Measurements from ENCODE around the gene PPP1R36.
"Not testable (repeated sequence)": the region's sequence is repeated elsewhere in the genome, so short reads cannot be mapped to it uniquely, and the experiment has no call there.

PPP1R36 gene

DNA sequence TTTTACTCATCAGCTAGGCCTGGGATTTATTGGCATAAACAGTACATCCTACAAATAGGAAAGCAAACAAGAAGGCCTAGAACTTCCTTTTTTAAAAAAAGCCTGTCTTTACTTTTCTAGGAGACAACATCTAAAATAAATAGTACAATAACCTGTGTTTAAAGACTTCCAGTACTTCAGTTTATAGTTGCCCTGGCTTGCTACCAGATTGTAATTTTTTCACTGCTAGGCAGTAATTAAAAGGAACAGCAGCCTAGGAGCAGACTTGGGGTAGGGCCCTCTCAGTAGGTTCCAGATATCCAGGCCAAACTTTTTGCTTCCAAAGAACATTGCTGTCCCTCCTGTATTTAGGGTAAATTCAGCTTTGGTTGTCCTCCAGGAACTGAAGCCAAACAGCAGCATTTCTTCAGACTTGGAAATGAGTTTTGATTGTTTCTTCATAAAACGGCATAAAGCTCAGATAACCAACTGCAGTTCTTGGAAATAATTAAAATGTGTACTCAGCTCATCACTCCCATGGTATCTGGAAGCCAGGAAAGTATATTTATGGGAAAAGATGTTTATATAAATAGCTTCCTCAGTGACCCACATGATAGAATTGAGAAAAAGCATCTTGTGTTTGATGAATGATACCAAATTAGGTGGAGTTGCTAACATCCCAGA is 61.7 kb downstream of the PPP1R36 start:
- in situ Hi-C loops (cut with MboI; ENCODE audit: low sequenced_read_pairs), result no loop called here

GRCh38 chr14:64612021-64612380 is 62.2 kb downstream of the PPP1R36 start:
- in situ Hi-C loops (cut with MboI; ENCODE audit: low sequenced_read_pairs), result no loop called here

GRCh38 chr14:64612971-64613666 is 63.4 kb downstream of the PPP1R36 start:
- in situ Hi-C loops (cut with MboI; ENCODE audit: low sequenced_read_pairs), result no loop called here

DNA sequence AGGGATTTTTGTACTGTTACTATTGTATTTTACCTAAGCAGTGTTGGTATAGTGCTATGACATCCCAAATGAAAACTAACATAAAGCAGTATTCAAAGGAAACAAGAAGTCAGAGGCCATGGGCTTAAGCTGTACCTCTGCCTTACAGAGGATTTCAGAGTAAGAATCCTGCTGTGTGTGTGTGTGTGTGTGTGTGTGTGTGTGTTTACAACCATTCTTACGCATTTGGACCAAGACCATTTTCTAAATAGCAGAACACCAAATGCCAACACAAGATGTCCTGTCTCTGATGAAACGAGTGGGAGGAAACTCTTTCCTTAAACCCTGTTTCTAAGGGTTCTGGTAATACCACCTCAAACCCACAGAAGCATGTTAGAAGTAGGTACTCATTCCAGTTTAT is 64.4 kb downstream of the PPP1R36 start:
- in situ Hi-C loops (cut with MboI; ENCODE audit: low sequenced_read_pairs), result no loop called here

DNA sequence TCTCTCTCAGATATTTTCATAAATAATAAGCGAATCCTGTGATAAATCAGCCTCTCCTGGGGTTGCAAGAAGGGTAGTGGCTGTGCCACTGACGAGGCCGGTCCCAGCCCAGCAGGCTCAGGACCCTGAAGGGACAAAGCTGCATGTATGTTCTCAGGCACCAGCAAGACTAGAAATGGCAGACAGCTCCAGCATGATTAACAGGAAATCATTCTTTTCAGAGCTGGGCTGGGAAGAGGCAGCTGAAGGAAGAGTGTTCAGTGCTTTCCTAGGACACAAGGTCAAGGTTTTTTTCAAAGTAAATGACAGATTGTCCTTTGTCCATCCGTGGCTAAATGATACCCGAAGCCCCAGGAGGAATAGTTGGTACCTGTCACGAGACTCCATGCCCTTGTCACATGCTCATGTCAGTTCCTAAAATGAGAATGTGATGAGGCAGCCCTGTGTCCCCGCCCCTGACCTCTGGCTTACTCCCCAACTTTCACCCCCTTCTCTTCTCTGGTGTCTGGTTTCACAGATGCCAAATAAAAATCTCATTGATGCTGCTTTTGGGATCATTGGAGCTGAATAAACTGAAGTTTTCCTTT is 65.1 kb downstream of the PPP1R36 start:
- in situ Hi-C loops (cut with MboI; ENCODE audit: low sequenced_read_pairs), result no loop called here

- in situ Hi-C loops (cut with MboI; ENCODE audit: low sequenced_read_pairs), result not testable (repeated sequence)
Observed at GRCh38 chr14:64617872-64618408, 68.2 kb downstream of the PPP1R36 start.

GRCh38 chr14:64620910-64621309 is 71.1 kb downstream of the PPP1R36 start:
- in situ Hi-C loops (cut with MboI; ENCODE audit: low sequenced_read_pairs), result no loop called here

DNA sequence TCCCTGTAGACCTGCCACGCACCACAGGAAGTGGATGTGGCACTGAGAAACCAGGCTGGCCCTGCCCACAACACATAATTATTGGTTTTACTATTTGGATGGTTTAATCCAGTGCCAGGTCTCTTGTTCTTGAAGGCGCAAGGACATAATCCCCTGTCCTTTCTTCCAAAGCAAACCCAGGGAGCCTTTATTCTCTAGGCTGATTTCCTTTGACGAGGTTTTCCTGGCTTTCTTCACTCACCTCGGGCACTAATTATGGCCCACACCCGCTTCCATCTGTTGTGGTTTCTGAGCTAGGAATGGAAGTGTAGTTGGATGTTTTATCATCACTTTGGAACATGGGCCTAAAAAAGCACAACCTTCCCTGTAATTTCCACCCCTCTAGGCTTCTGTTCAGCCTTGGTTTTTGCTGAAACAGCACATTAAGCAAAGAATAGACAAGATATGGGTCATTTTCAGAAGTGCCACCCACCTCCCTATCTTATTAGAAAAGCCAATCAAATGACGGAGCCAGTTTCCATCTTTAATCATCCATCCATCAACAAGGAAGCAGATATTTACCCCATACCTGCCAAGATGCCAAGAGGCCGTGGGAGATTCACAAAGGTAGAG is 73.9 kb downstream of the PPP1R36 start:
- in situ Hi-C loops (cut with MboI; ENCODE audit: low sequenced_read_pairs), result no loop called here

- in situ Hi-C loops (cut with MboI; ENCODE audit: low sequenced_read_pairs), result no loop called here
Observed at GRCh38 chr14:64625386-64626232, 75.8 kb downstream of the PPP1R36 start.

DNA sequence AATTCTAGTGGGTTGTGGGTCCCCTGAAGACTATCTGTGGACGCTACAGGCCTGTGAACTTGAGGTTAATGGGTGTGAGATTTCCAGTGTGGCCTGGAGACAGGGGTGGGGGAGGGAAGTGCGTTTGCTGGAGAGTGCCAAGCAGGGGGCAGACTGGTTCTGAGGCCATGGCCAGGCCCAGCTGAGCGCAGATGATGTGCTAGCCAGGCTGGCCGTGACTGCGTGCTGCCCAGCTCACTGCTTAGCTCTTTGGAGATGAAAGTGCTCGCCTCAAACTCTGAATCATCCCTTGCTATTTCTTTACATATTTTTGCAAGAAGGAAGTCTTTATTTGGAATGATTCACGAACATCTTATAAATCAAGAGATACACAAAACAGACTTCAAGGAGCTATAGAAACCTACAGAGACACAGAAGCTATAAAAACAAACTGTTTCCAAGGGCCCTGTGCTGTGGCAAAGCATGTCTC is 79.2 kb downstream of the PPP1R36 start:
- in situ Hi-C loops (cut with MboI; ENCODE audit: low sequenced_read_pairs), result no loop called here

DNA sequence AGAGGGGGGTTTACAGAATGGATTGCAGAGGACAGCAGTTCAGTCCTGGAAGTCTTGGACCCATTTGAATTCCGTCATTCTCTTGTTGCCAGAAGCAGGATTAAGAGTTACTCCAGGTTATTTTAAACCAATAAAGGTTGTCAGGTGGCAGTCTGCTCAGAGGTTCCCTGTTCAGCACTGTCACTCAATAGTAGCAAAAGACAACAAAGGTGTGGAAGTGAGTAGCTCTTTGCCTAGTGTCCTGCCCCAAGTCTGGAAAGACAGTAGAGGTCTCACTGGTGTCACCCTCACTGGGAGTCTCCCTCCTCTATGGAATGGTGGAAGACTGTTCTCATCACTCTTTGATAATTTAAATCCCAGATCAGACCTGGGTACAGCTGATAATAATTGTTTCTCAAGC is 81.0 kb downstream of the PPP1R36 start:
- in situ Hi-C loops (cut with MboI; ENCODE audit: low sequenced_read_pairs), result no loop called here

DNA sequence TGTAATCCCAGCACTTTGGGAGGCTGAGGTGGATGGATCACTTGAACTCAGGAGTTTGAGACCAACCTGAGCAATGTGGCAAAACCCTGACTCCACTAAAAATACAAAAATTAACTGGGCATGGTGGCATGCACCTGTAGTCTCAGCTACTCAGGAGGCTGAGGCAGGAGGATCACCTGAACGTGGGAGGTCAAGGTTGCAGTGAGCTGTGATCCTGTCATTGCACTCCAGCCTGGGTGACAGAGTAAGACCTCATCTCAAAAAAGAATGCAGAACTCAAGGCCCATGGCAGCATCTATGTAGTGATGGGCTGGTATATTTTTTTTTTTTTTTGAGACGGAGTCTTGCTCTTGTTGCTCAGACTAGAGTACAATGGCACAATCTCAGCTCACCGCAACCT is 81.5 kb downstream of the PPP1R36 start:
- in situ Hi-C loops (cut with MboI; ENCODE audit: low sequenced_read_pairs), result not testable (repeated sequence)

DNA sequence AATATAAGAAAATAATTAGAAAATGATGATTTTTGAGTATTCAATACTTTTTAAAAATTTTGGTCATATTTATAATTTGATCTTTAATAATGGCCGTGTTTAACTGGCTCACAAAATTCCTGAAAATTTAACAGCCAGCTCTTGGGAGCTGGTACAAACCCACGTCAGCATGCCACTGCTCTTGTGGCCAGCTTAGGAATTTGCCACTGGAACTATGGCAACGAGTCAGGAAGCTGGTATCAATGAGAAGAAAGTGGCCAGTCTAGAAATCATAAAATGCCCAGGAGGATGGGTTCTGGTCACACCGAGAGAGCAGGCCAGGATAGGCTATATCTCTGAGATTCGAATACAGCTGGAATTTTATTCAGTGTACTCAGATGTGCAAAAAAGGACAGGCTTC is 82.3 kb downstream of the PPP1R36 start:
- in situ Hi-C loops (cut with MboI; ENCODE audit: low sequenced_read_pairs), result no loop called here

DNA sequence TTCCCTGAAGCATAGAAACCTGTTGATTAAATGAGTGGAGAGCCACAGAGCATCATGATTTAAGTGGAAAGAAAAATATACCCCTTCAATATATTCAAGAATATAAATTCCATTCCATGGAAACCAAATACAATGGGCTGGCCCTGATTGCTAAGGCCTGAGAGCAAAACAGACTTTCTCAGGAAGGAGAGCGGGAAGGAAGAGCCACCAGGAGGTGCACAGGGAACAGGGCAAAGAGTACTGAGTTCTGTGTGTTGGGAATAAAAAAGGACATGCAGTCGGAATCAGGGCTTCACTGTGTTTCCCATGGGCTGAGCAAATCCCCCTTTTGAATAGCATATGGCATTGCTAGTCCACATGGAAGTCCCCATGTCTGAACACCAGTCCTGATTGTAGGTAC is 84.8 kb downstream of the PPP1R36 start:
- in situ Hi-C loops (cut with MboI; ENCODE audit: low sequenced_read_pairs), result no loop called here

- in situ Hi-C loops (cut with MboI; ENCODE audit: low sequenced_read_pairs), result no loop called here
Observed at GRCh38 chr14:64636208-64636979, 86.6 kb downstream of the PPP1R36 start.

- in situ Hi-C loops (cut with MboI; ENCODE audit: low sequenced_read_pairs), result no loop called here
Observed at GRCh38 chr14:64636980-64637429, 87.2 kb downstream of the PPP1R36 start.

DNA sequence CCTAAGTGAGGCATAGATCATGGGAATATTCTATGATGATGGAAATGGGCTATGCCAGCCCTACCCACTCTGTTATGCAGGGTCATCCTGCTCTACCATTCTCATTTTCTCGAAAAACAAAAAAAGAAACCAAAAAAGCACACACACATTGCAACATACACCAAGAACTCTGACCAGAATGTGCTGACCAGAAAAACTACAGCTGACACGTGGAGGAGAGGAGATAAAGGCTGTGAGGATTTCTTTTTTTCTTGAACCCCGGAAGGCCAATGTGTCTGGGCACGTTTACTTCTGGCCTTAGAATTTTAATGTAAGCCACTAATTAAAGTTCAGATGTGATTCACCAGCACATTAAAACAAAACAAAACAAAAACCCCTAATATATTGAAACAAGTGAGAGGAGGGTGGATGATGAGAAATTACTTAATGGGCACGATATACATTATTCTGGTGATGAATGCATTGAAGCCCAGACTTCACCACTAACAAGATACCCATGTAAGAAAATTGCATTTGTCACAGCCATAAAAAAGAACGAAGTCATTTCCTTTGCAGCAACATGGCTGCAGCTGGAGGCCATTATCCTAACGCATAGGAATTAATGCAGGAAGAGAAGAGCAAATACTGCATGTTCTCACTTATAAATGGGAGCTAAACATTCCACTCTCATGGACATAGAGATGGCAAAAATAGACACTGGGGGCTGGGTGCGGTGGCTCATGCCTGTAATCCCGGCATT is 88.1 kb downstream of the PPP1R36 start:
- in situ Hi-C loops (cut with MboI; ENCODE audit: low sequenced_read_pairs), result no loop called here

- in situ Hi-C loops (cut with MboI; ENCODE audit: low sequenced_read_pairs), result no loop called here
Observed at GRCh38 chr14:64638625-64639024, 88.9 kb downstream of the PPP1R36 start.
